ENCODE data around the gene MGME1.

The MGME1 gene

GRCh38 chr20:17940224-17940971 lies 28.4 kb upstream of the MGME1 start:
- DNase-seq (ENCODE audit: low read depth), result no peak

GRCh38 chr20:17941087-17941825 lies 27.6 kb upstream of the MGME1 start:
- no peak for DNase-seq (ENCODE audit: low read depth)

DNA sequence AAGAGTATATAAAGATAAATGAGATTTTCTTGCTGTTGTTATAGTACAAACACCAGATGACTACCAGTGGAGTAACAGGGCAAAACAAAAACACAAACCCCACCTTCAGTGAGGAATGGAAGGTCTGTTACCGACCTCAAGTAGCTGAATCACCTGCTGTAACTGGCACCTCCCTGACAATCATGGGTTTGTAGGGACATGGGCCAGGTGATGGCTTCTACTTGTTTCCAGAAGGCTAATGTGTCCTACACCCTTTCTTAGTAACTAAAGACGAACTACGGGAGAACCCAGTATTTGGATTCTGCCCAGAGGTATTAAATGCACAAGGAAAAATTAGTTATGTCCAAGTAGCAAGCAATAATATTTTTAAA lies 27.0 kb upstream of the MGME1 start:
- DNase-seq (ENCODE audit: low read depth), result no peak

DNA sequence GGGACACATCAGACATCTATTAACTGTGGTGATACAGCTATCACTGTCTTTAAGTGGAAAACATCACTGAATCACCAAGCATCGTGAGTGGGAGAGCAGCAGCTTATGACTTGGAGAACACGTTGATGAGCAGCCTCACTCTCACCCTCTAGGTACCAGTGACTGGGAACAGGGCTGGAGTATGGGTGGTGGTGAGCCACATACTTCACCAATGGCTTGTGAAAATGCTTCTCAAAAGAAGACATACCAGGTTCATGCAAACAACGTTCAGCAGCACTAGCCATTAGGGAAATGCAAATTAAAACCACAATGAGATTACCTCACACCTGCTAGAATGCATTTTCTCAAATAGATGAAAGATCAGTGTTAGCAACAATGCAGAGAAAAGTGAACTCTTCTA lies 25.5 kb upstream of the MGME1 start:
- DNase-seq (ENCODE audit: low read depth), result no peak

GRCh38 chr20:17944854-17945474 lies 23.9 kb upstream of the MGME1 start:
- DNase-seq (ENCODE audit: low read depth), result no peak

DNA sequence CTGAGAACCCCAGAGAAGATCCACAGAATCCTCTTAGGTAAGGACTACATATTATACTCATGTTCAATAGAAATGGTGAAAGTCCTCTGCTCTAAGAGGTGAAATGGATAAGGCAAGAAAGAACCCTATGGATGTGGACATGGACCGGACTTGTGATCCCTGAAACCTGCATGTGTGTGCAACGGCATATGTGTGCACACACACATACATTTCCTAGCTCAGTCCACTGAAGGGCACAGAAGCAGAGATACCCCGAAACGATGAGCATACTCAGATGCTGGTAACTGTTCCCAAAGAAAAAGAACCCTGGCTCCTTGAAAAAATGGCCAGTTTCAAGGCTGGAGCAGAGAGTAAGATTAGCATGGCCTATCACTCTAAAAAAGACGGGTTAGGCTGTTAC lies 22.8 kb upstream of the MGME1 start:
- DNase-seq (ENCODE audit: low read depth), result no peak

GRCh38 chr20:17946572-17947473 lies 22.0 kb upstream of the MGME1 start:
- DNase-seq (ENCODE audit: low read depth), result no peak

DNA sequence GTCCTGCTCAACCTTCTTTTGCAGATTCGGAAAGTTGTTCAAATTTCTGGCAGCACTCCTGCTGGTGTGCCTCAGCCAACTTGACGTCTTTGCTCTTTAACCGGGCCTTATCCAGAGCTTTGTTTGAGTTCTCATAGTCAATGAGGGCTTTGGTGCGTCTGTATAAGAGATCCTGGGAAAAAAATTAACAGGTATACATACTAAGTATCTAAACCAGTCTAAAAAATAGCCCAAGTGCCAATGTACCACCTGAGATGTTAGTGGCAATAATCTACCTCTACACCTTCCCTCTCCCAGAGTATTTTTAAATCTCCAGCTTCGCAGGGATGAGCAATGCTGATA lies 21.4 kb upstream of the MGME1 start:
- no peak for DNase-seq (ENCODE audit: low read depth)

DNA sequence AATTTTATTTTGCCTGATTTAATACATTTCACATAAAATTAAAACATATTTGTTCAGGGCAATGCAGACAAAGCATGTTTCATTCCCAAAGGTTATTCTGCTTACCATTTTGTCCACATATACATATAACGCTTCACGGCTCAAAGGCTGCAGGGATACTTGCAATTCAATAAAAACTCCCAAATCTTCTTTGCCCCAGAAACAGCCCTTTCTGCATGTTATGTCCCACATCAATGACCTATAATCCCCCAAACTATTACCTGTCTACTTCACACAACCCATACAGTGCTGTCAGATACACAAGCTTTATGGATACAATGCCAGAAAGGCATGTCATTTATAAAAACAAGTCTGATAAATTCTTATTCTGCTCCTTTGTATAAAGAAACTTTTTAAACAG lies 20.4 kb upstream of the MGME1 start:
- no peak for DNase-seq (ENCODE audit: low read depth)

DNA sequence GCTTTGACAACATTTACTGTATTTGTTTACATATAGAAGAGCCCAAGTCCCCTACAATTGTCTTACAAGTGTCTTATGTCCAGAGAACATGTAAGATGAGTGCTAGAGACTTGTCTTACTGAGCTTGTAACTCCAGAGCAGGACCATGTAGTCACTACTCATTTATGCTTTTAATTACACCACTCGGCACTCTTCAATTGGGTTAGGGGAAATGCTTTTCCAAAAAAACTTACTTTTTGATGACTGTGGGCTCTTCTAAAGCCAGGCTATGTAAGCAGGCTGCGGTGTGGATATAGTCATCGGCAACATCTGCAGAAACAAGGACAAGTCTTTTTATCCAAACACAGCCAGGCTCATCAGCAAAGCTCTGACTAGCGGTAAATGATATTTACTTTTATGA lies 18.9 kb upstream of the MGME1 start:
- DNase-seq (ENCODE audit: low read depth), result no peak

GRCh38 chr20:17950670-17951069 lies 18.1 kb upstream of the MGME1 start:
- no peak for DNase-seq (ENCODE audit: low read depth)

DNA sequence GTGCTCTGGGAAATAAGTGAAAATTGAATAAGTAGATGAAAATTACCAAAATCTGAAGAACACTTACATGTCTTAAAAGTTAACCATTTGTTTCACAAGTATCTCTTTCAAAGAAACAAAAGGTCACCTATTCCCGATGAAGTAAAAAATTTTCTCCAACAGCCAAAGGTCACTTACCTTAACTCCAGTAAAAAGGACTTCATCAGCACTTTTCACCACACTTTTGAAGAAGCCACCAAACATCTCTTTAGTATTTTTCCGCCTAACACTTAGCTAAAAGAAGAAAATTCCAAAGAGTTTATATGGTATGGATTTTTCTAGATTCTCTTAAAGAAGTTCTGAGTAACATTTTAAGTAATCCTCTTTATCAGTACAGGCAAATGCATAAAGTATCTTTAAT lies 17.5 kb upstream of the MGME1 start:
- DNase-seq (ENCODE audit: low read depth), result no peak

GRCh38 chr20:17952692-17953684 lies 15.8 kb upstream of the MGME1 start:
- DNase-seq (ENCODE audit: low read depth), result no peak

- DNase-seq (ENCODE audit: low read depth), result no peak
Measured at GRCh38 chr20:17953935-17954334, 14.9 kb upstream of the MGME1 start.

DNA sequence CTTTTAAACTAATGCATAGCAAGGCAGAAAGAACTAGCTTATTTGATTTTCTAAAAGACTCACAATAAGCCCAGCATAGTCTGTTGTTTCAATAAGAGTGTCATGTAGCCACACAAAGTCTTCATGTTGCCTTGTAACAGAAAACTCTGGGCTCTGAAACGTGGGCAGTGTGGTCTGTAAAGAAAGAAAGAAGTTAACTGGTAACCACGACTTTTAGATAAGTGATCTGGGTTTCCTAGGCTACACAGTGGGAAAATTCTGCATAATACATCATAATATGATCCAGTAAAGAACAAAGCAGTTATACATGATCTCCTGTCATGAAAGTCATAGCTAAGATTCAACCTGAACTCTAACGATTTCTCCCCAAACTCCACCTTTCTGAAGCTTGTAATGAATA lies 13.5 kb upstream of the MGME1 start:
- DNase-seq (ENCODE audit: low read depth), result no peak

- DNase-seq (ENCODE audit: low read depth), result no peak
Measured at GRCh38 chr20:17956099-17956685, 12.6 kb upstream of the MGME1 start.

- no peak for DNase-seq (ENCODE audit: low read depth)
Measured at GRCh38 chr20:17957505-17958363, 11.1 kb upstream of the MGME1 start.

- DNase-seq (ENCODE audit: low read depth), result no peak
Measured at GRCh38 chr20:17958373-17959256, 10.2 kb upstream of the MGME1 start.

GRCh38 chr20:17959257-17959627 lies 9.6 kb upstream of the MGME1 start:
- no peak for DNase-seq (ENCODE audit: low read depth)
